AG10803 (cell line): ENCODE results near the gene KLK2.

Experiments used
- DNase-seq: peaks from one replicate; pipeline ENCODE4 v3.0.0; 2010; ENCODE audit warnings: low read depth
- H3K4me3 ChIP-seq: 2 replicates; pipeline ENCODE4 v1.5.1; 2011; ENCODE audit warnings: mild to moderate bottlenecking, low read length, control low read depth
- TF ChIP-seq, protein P1 (sequence below): conservative IDR thresholded peaks from 2 replicates; pipeline ENCODE4 v1.5.1; 2011; ENCODE audit warnings: mild to moderate bottlenecking, low read length, control low read depth, inconsistent platforms

KLK2 gene

DNA sequence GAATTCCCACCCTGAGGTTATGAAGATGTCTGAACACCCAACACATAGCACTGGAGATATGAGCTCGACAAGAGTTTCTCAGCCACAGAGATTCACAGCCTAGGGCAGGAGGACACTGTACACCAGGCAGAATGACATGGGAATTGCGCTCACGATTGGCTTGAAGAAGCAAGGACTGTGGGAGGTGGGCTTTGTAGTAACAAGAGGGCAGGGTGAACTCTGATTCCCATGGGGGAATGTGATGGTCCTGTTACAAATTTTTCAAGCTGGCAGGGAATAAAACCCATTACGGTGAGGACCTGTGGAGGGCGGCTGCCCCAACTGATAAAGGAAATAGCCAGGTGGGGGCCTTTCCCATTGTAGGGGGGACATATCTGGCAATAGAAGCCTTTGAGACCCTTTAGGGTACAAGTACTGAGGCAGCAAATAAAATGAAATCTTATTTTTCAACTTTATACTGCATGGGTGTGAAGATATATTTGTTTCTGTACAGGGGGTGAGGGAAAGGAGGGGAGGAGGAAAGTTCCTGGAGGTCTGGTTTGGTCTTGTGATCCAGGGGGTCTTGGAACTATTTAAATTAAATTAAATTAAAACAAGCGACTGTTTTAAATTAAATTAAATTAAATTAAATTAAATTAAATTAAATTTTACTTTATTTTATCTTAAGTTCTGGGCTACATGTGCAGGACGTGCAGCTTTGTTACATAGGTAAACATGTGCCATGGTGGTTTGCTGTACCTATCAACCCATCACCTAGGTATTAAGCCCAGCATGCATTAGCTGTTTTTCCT, 11.5 kb upstream of the KLK2 start:
- TF ChIP-seq, protein P1, sequence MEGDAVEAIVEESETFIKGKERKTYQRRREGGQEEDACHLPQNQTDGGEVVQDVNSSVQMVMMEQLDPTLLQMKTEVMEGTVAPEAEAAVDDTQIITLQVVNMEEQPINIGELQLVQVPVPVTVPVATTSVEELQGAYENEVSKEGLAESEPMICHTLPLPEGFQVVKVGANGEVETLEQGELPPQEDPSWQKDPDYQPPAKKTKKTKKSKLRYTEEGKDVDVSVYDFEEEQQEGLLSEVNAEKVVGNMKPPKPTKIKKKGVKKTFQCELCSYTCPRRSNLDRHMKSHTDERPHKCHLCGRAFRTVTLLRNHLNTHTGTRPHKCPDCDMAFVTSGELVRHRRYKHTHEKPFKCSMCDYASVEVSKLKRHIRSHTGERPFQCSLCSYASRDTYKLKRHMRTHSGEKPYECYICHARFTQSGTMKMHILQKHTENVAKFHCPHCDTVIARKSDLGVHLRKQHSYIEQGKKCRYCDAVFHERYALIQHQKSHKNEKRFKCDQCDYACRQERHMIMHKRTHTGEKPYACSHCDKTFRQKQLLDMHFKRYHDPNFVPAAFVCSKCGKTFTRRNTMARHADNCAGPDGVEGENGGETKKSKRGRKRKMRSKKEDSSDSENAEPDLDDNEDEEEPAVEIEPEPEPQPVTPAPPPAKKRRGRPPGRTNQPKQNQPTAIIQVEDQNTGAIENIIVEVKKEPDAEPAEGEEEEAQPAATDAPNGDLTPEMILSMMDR, result no peak
- no peak for DNase-seq
- no peak overlapping the region for H3K4me3 ChIP-seq

DNA sequence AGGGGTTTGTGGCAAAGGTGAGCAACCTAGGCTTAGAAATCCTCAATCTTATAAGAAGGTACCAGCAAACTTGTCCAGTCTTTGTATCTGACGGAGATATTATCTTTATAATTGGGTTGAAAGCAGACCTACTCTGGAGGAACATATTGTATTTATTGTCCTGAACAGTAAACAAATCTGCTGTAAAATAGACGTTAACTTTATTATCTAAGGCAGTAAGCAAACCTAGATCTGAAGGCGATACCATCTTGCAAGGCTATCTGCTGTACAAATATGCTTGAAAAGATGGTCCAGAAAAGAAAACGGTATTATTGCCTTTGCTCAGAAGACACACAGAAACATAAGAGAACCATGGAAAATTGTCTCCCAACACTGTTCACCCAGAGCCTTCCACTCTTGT, 3.8 kb upstream of the KLK2 start:
- DNase-seq, result no peak
- H3K4me3 ChIP-seq, result no peak overlapping the region
- TF ChIP-seq, protein P1, result no peak

DNA sequence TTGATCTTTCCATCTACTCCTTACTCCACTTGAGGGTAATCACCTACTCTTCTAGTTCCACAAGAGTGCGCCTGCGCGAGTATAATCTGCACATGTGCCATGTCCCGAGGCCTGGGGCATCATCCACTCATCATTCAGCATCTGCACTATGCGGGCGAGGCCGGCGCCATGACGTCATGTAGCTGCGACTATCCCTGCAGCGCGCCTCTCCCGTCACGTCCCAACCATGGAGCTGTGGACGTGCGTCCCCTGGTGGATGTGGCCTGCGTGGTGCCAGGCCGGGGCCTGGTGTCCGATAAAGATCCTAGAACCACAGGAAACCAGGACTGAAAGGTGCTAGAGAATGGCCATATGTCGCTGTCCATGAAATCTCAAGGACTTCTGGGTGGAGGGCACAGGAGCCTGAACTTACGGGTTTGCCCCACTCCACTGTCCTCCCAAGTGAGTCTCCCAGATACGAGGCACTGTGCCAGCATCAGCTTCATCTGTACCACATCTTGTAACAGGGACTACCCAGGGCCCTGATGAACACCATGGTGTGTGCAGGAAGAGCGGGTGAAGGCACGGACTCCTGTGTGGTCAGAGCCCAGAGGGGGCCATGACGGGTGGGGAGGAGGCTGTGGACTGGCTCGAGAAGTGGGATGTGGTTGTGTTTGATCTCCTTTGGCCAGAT, 2.7 kb upstream of the KLK2 start:
- H3K4me3 ChIP-seq, result no peak overlapping the region
- DNase-seq, result no peak
- TF ChIP-seq, protein P1, result no peak

DNA sequence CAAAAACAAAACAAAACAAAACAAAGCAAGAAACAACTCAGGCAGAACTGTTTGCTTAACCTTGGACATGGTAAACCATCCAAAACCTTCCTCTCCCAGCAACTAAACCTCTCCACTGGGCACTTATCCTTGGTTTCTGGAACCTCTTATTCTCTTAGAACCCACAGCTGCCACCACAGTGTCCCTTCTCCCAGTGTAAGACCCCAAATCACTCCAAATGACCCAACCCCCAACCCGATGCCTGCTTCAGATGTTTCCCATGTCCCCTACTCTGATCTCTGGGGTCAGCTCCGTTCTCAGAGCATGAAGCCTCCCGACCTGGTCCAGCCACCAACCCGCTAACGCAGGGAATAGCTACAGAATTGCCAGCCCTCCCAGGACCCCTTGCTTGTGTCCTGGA, 972 bp downstream of the KLK2 start:
- no peak overlapping the region for H3K4me3 ChIP-seq
- DNase-seq, result no peak
- TF ChIP-seq, protein P1, result no peak

DNA sequence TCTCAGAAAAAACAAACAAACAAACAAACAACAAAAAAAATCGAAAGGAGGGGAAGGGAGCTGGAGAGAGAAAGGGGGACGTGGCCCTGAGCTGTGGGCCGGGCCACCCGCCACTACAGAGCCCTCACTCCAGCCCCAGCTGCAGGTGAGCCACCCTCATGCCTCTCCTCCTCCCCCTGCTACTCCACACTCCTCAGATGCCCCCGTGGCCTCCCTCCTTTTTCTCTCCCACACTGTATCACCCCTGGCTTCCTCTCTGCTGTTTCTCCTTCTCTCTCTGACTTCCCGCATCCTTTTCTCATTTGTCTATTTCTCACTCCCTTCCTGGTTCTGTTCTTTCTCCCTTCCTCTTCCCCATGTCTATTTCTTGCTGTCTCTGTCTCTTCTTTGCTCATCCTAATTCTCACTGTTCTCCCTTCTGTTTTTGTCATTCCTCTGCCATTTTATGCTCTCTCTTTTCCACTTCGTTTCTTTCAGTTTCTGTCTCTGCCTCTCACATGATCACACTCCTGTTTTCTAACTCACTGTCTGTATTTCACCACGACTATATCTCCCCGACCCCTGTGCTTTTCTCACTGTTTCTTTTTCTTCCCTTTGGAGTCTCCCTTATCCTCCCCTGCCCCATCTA, 2.7 kb downstream of the KLK2 start:
- DNase-seq, result no peak
- H3K4me3 ChIP-seq, result no peak overlapping the region
- TF ChIP-seq, protein P1, result no peak

DNA sequence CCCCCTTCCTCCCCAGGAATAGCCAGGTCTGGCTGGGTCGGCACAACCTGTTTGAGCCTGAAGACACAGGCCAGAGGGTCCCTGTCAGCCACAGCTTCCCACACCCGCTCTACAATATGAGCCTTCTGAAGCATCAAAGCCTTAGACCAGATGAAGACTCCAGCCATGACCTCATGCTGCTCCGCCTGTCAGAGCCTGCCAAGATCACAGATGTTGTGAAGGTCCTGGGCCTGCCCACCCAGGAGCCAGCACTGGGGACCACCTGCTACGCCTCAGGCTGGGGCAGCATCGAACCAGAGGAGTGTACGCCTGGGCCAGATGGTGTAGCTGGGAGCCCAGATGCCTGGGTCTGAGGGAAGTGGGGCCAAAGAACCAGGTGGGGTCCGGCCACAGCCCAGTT, 3.2 kb downstream of the KLK2 start:
- H3K4me3 ChIP-seq, result no peak overlapping the region
- TF ChIP-seq, protein P1, result no peak
- DNase-seq, result no peak

DNA sequence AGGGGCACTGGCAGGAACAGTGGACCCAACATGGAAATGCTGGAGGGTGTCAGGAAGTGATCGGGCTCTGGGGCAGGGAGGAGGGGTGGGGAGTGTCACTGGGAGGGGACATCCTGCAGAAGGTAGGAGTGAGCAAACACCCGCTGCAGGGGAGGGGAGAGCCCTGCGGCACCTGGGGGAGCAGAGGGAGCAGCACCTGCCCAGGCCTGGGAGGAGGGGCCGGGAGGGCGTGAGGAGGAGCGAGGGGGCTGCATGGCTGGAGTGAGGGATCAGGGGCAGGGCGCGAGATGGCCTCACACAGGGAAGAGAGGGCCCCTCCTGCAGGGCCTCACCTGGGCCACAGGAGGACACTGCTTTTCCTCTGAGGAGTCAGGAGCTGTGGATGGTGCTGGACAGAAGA, 4.1 kb downstream of the KLK2 start:
- TF ChIP-seq, protein P1, result no peak
- H3K4me3 ChIP-seq, result no peak overlapping the region
- no peak for DNase-seq
